ENCODE data around the gene DLG2. TPM values are rescaled to one million over a fixed set of nuclear protein-coding genes. Genes with fewer than 3 reads are reported as not detected.

Gene DLG2
- total RNA-seq, 3 donors from 2014 or later: 4.3 to 12.3 (median 6.9) TPM

- Histone ChIP-seq H3K4me3 (no peak overlapping the region), H3K27me3 (no peaks in the 10 kb centered on the region), H3K4me1 (no peaks in the 10 kb centered on the region), H3K36me3 (no peaks in the 10 kb centered on the region), H3K9me3 (peaks cover 0 to 16% of the 10 kb centered on the region in 2 donors), H3K27ac (no peak overlapping the region)
- TF ChIP-seq CTCF (IDR thresholded peaks at IDR 0.05): no peak
- no peak for TF ChIP-seq POLR2AphosphoS5 (IDR thresholded peaks at IDR 0.05)
- TF ChIP-seq POLR2A (IDR thresholded peaks at IDR 0.05): no peak
- DNase-seq (ENCODE audit: low spot score in 2 of 2): no peak
- intact Hi-C loops (cut with DNase I; ENCODE audit: low total_unique reads): no loop called here
Observed at GRCh38 chr11:84573868-84574267, 1053.3 kb downstream of the DLG2 start.

- DNase-seq (ENCODE audit: low spot score in 2 of 2): no peak
- Histone ChIP-seq H3K27me3 (no peaks in the 10 kb centered on the region), H3K4me1 (no peaks in the 10 kb centered on the region), H3K36me3 (no peaks in the 10 kb centered on the region), H3K4me3 (no peak overlapping the region), H3K27ac (no peak overlapping the region), H3K9me3 (peaks cover 0 to 11% of the 10 kb centered on the region in 2 donors)
- intact Hi-C loops (cut with DNase I; ENCODE audit: low total_unique reads): no loop called here
- no peak for TF ChIP-seq POLR2AphosphoS5 (IDR thresholded peaks at IDR 0.05)
- no peak for TF ChIP-seq CTCF (IDR thresholded peaks at IDR 0.05)
- TF ChIP-seq POLR2A (IDR thresholded peaks at IDR 0.05): no peak
Observed at GRCh38 chr11:84566671-84567070, 1060.5 kb downstream of the DLG2 start.

GRCh38 chr11:84564867-84565184 is 1062.3 kb downstream of the DLG2 start:
- TF ChIP-seq POLR2AphosphoS5 (IDR thresholded peaks at IDR 0.05) (no peak), POLR2A (IDR thresholded peaks at IDR 0.05) (no peak), CTCF (IDR thresholded peaks at IDR 0.05) (no peak)
- intact Hi-C loops (cut with DNase I; ENCODE audit: low total_unique reads): no loop called here
- Histone ChIP-seq H3K4me1 (no peaks in the 10 kb centered on the region), H3K9me3 (peaks cover 0 to 11% of the 10 kb centered on the region in 2 donors), H3K27ac (no peak overlapping the region), H3K4me3 (no peak overlapping the region), H3K27me3 (no peaks in the 10 kb centered on the region), H3K36me3 (no peaks in the 10 kb centered on the region)
- DNase-seq (ENCODE audit: low spot score in 2 of 2): no peak

GRCh38 chr11:84564180-84564866 is 1062.8 kb downstream of the DLG2 start:
- H3K27me3 ChIP-seq: no peaks in the 10 kb centered on the region
- intact Hi-C loops (cut with DNase I; ENCODE audit: low total_unique reads): no loop called here
- H3K4me1 ChIP-seq: no peaks in the 10 kb centered on the region
- no peak for DNase-seq (ENCODE audit: low spot score in 2 of 2)
- no peaks in the 10 kb centered on the region for H3K36me3 ChIP-seq
- H3K9me3 ChIP-seq: peaks cover 0 to 6% of the 10 kb centered on the region in 2 donors
- no peak overlapping the region for H3K4me3 ChIP-seq
- TF ChIP-seq CTCF (IDR thresholded peaks at IDR 0.05) (peak in 2 of 3 donors; percentile 46 to 52), POLR2A (IDR thresholded peaks at IDR 0.05) (no peak)
- H3K27ac ChIP-seq: no peak overlapping the region

- TF ChIP-seq CTCF (IDR thresholded peaks at IDR 0.05) (no peak), POLR2AphosphoS5 (IDR thresholded peaks at IDR 0.05) (no peak), POLR2A (IDR thresholded peaks at IDR 0.05) (no peak)
- no peaks in the 10 kb centered on the region for H3K27me3 ChIP-seq
- no peak for DNase-seq (ENCODE audit: low spot score in 2 of 2)
- H3K9me3 ChIP-seq: no peaks in the 10 kb centered on the region
- no peaks in the 10 kb centered on the region for H3K36me3 ChIP-seq
- no peaks in the 10 kb centered on the region for H3K4me1 ChIP-seq
- intact Hi-C loops (cut with DNase I; ENCODE audit: low total_unique reads): no loop called here
- H3K4me3 ChIP-seq: no peak overlapping the region
- H3K27ac ChIP-seq: no peak overlapping the region
Observed at GRCh38 chr11:84563356-84563755, 1063.8 kb downstream of the DLG2 start.
